GM06990 (cell line): ENCODE measurements around the gene WDPCP.
A peak's percentile ranks its signal among the peaks of the same experiment; 100 is the strongest.

ENCODE experiments used
- DNase-seq: peaks from one replicate; pipeline ENCODE4 v3.0.0-alpha.2; 2011; ENCODE audit not compliant: insufficient read length; ENCODE audit errors: extremely low read depth
- H3K27me3 ChIP-seq: replicated peaks from 2 replicates; pipeline ENCODE4 v1.6.0; 2011; ENCODE audit warnings: low read length; ENCODE audit not compliant: control insufficient read depth, insufficient read depth
- H3K36me3 ChIP-seq: 2 replicates; pipeline ENCODE4 v1.5.1; 2011; ENCODE audit warnings: low read length; ENCODE audit not compliant: control insufficient read depth, insufficient read depth
- H3K4me3 ChIP-seq: replicated peaks from 2 replicates; pipeline ENCODE4 v1.5.1; 2011; ENCODE audit warnings: low read depth, mild to moderate bottlenecking, control low read depth, low read length
- CTCF ChIP-seq: IDR thresholded peaks from 2 replicates; pipeline ENCODE4 v1.5.1; 2011; ENCODE audit warnings: low read length, control low read depth, mild to moderate bottlenecking, inconsistent platforms; ENCODE audit not compliant: insufficient read depth, poor library complexity, severe bottlenecking

WDPCP gene

GRCh38 chr2:63494968-63495367, 93.3 kb downstream of the WDPCP start:
- no peak for TF ChIP-seq CTCF
- no peak for DNase-seq

GRCh38 chr2:63494100-63494499, 94.2 kb downstream of the WDPCP start:
- Histone ChIP-seq H3K27me3 (no peaks in the 10 kb centered on the region), H3K36me3 (no peaks in the 10 kb centered on the region), H3K4me3 (no peak overlapping the region)
- TF ChIP-seq CTCF, result no peak
- no peak for DNase-seq

More at GRCh38 chr2:63494968-63495367, 93.3 kb downstream of the WDPCP start:
- no peaks in the 10 kb centered on the region for H3K27me3 ChIP-seq
- no peak overlapping the region for H3K4me3 ChIP-seq
- H3K36me3 ChIP-seq, result no peaks in the 10 kb centered on the region

GRCh38 chr2:63488118-63488713, 100.1 kb downstream of the WDPCP start:
- H3K4me3 ChIP-seq, result no peak overlapping the region
- no peak for DNase-seq
- H3K27me3 ChIP-seq, result no peaks in the 10 kb centered on the region
- no peaks in the 10 kb centered on the region for H3K36me3 ChIP-seq
- peak; percentile 83 for TF ChIP-seq CTCF

- DNase-seq, result no peak
- no peak overlapping the region for H3K4me3 ChIP-seq
- TF ChIP-seq CTCF, result peak; percentile 28
- H3K27me3 ChIP-seq, result no peaks in the 10 kb centered on the region
- H3K36me3 ChIP-seq, result no peaks in the 10 kb centered on the region
Observed at GRCh38 chr2:63486861-63487290, 101.4 kb downstream of the WDPCP start.

GRCh38 chr2:63484901-63485300, 103.4 kb downstream of the WDPCP start:
- Histone ChIP-seq H3K27me3 (no peaks in the 10 kb centered on the region), H3K4me3 (no peak overlapping the region), H3K36me3 (no peaks in the 10 kb centered on the region)
- no peak for DNase-seq
- no peak for TF ChIP-seq CTCF

- no peak for TF ChIP-seq CTCF
- no peak for DNase-seq
Observed at GRCh38 chr2:63484481-63484880, 103.8 kb downstream of the WDPCP start.

More at GRCh38 chr2:63484481-63484880, 103.8 kb downstream of the WDPCP start:
- Histone ChIP-seq H3K36me3 (no peaks in the 10 kb centered on the region), H3K27me3 (no peaks in the 10 kb centered on the region), H3K4me3 (no peak overlapping the region)
